HepG2 (cell line): ENCODE data around the gene COMMD7. TPM values are rescaled to one million over a fixed set of nuclear protein-coding genes. Genes with fewer than 3 reads are reported as not detected.

Source experiments
- DR1 ChIP-seq: sonication (generic); formaldehyde crosslinking; IDR thresholded peaks from 2 replicates; pipeline ENCODE4 v1.8.0; 2021; ENCODE audit warnings: mild to moderate bottlenecking, missing genetic modification reagents, inconsistent platforms
- LRRFIP1 ChIP-seq: sonication (generic); formaldehyde crosslinking; conservative IDR thresholded peaks from 2 replicates; pipeline ENCODE4 v1.4.0; 2020; ENCODE audit warnings: missing genetic modification reagents
- PAX8 ChIP-seq: sonication (generic); formaldehyde crosslinking; IDR thresholded peaks from 2 replicates; pipeline ENCODE4 v1.8.0; 2022; ENCODE audit warnings: mild to moderate bottlenecking, missing genetic modification reagents, borderline replicate concordance
- PHF20 ChIP-seq: sonication (generic); formaldehyde crosslinking; IDR thresholded peaks from 2 replicates; pipeline ENCODE4 v1.5.0; 2020; ENCODE audit warnings: mild to moderate bottlenecking, missing genetic modification reagents
- PRMT3 ChIP-seq: sonication (generic); formaldehyde crosslinking; IDR thresholded peaks from 2 replicates; pipeline ENCODE4 v1.8.1; 2022; ENCODE audit warnings: low read depth, mild to moderate bottlenecking, moderate library complexity, missing genetic modification reagents, borderline replicate concordance
- SIX1 ChIP-seq: sonication (generic); formaldehyde crosslinking; IDR thresholded peaks from 2 replicates; pipeline ENCODE4 v1.4.0; 2020; ENCODE audit warnings: missing genetic modification reagents, borderline replicate concordance
- SNAPC4 ChIP-seq: sonication (generic); formaldehyde crosslinking; IDR thresholded peaks from 2 replicates; pipeline ENCODE4 v1.4.0; 2020; ENCODE audit warnings: mild to moderate bottlenecking, missing genetic modification reagents
- SOX5 ChIP-seq: IDR thresholded peaks from 2 replicates; pipeline ENCODE4 v1.6.1; 2016; ENCODE audit warnings: borderline replicate concordance
- TEAD3 ChIP-seq: optimal IDR thresholded peaks from 2 replicates; pipeline ENCODE3; 2016; ENCODE audit warnings: borderline replicate concordance
- ZNF24 ChIP-seq: fragments of 450-650 bp; IDR thresholded peaks from 2 replicates; pipeline ENCODE4 v1.6.1; 2017; ENCODE audit warnings: antibody characterized with exemption, mild to moderate bottlenecking
- ZNF577 ChIP-seq: sonication (generic); formaldehyde crosslinking; IDR thresholded peaks from 2 replicates; pipeline ENCODE4 v1.4.0; 2020; ENCODE audit warnings: mild to moderate bottlenecking, low read depth, missing genetic modification reagents, borderline replicate concordance
- ZNF670 ChIP-seq: sonication (generic); formaldehyde crosslinking; IDR thresholded peaks from 2 replicates; pipeline ENCODE4 v1.8.0; 2022; ENCODE audit warnings: mild to moderate bottlenecking, missing genetic modification reagents, borderline replicate concordance
- ZNF704 ChIP-seq: sonication (generic); formaldehyde crosslinking; IDR thresholded peaks from 2 replicates; pipeline ENCODE4 v1.8.1; 2023; ENCODE audit warnings: mild to moderate bottlenecking, inconsistent platforms, moderate library complexity, missing genetic modification reagents, borderline replicate concordance
- ZNF75D ChIP-seq: sonication (generic); formaldehyde crosslinking; IDR thresholded peaks from 2 replicates; pipeline ENCODE4 v1.8.1; 2023; ENCODE audit warnings: missing genetic modification reagents, mild to moderate bottlenecking, borderline replicate concordance
- polyA plus RNA-seq, 8 experiments: library from polyadenylated mRNA; depleted of rRNA in 3 of 8; stranded (reverse) in 7 of 8; unstranded in 1 of 8; fragments of >200 nt; fragmentation: Illumina TruSeq in 4 of 8; extraction: Trizol in 4 of 8; gene quantifications; 2 replicates each; pipeline versions ENCODE4 v1.2.1 to v1.2.3, GENCODE V29; 2011 to 2016; ENCODE audit warnings: low read depth in 4 of 8, missing spikeins in 1 of 8, mixed read lengths in 1 of 8; ENCODE audit not compliant: insufficient read depth in 1 of 8
- total RNA-seq, 5 experiments: library from RNA; depleted of rRNA; stranded (reverse); fragments of >200 nt; fragmentation: Illumina TruSeq; extraction: Trizol; gene quantifications; 2 replicates each; pipeline ENCODE4 v1.2.3, GENCODE V29; 2016; ENCODE audit warnings: low read depth in 1 of 5
- TF ChIP-seq, protein P1 (sequence below): sonication (generic); formaldehyde crosslinking; IDR thresholded peaks from 2 replicates; pipeline ENCODE4 v1.8.0; 2022; ENCODE audit warnings: missing genetic modification reagents, mild to moderate bottlenecking, inconsistent platforms, borderline replicate concordance
- TF ChIP-seq, protein P2 (sequence below): sonication (generic); formaldehyde crosslinking; IDR thresholded peaks from 2 replicates; pipeline ENCODE4 v1.8.1; 2023; ENCODE audit warnings: mild to moderate bottlenecking, missing genetic modification reagents, borderline replicate concordance
- TF ChIP-seq, protein P3 (sequence below): sonication (generic); formaldehyde crosslinking; IDR thresholded peaks from 2 replicates; pipeline ENCODE4 v1.4.0; 2020; ENCODE audit warnings: missing genetic modification reagents, borderline replicate concordance

Gene COMMD7
- total and polyA plus RNA-seq, 2 of the 13 experiments (the other 11 are each of a cell fraction or from before 2014, with no cell fraction given), result 42.1 to 53.3 TPM

DNA sequence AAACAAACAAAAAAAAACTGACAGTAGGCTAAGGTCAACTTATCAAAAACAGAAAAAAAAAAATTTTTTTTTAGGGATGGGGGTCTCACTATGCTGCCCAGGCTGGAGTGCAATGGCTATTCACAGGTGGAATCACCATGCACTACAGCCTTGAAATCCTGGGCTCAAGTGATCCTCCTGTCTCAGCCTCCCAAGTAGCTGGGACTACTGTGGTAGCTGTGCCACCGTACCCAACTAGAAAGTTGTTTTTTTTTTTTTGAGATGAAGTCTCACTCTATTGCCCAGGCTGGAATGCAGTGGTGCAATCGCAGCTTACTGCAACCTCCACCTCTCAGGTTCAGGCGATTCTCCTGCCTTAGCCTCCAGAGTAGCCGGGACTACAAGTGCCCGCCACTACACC is 2.1 kb downstream of the COMMD7 start (continued):
- TF ChIP-seq, protein P1, sequence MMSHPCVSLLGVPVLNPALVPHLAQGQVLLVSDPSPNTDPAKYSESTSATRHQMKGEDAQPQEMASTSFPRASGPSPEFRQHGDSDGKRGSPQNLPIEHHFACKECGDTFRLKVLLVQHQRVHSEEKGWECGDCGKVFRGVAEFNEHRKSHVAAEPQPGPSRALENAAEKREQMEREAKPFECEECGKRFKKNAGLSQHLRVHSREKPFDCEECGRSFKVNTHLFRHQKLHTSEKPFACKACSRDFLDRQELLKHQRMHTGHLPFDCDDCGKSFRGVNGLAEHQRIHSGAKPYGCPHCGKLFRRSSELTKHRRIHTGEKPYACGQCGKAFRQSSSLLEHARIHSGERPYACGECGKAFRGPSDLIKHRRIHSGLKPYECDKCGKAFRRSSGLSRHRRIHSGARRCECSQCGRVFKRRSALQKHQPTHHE (CRISPR knock-in tag), result no peak
- TF ChIP-seq ZNF24, result no peak
- TF ChIP-seq, protein P2, sequence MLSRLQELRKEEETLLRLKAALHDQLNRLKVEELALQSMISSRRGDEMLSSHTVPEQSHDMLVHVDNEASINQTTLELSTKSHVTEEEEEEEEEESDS (CRISPR knock-in tag), result no peak
- no peak for TF ChIP-seq PHF20 (CRISPR knock-in tag)
- TF ChIP-seq ZNF75D, result no peak
- TF ChIP-seq, protein P3, sequence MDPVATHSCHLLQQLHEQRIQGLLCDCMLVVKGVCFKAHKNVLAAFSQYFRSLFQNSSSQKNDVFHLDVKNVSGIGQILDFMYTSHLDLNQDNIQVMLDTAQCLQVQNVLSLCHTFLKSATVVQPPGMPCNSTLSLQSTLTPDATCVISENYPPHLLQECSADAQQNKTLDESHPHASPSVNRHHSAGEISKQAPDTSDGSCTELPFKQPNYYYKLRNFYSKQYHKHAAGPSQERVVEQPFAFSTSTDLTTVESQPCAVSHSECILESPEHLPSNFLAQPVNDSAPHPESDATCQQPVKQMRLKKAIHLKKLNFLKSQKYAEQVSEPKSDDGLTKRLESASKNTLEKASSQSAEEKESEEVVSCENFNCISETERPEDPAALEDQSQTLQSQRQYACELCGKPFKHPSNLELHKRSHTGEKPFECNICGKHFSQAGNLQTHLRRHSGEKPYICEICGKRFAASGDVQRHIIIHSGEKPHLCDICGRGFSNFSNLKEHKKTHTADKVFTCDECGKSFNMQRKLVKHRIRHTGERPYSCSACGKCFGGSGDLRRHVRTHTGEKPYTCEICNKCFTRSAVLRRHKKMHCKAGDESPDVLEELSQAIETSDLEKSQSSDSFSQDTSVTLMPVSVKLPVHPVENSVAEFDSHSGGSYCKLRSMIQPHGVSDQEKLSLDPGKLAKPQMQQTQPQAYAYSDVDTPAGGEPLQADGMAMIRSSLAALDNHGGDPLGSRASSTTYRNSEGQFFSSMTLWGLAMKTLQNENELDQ (CRISPR knock-in tag), result no peak
- no peak for TF ChIP-seq SOX5 (CRISPR knock-in tag)
- TF ChIP-seq SIX1 (CRISPR knock-in tag), result no peak
- TF ChIP-seq DR1 (CRISPR knock-in tag), result no peak
- TF ChIP-seq TEAD3 (CRISPR knock-in tag), result peak; percentile 26
- no peak for TF ChIP-seq LRRFIP1 (CRISPR knock-in tag)
- no peak for TF ChIP-seq PAX8 (CRISPR knock-in tag)
- TF ChIP-seq ZNF670 (CRISPR knock-in tag), result no peak
- TF ChIP-seq PRMT3, result no peak
- no peak for TF ChIP-seq ZNF577 (CRISPR knock-in tag)
- no peak for TF ChIP-seq ZNF704 (CRISPR knock-in tag)
- no peak for TF ChIP-seq SNAPC4
